WTC11 (cell line): ENCODE data around the gene PTPRO. TPM values are rescaled to one million over a fixed set of nuclear protein-coding genes. Genes with fewer than 3 reads are reported as not detected.

Source experiments
- ATAC-seq: fragments of 200-7000 bp; cut with Tn5 transposase; 2 replicates; pipeline ENCODE4 v1.10.0; 2021; ENCODE audit warnings: mild to moderate bottlenecking, moderate library complexity
- CTCF ChIA-PET: fragments of 300-600 bp; sonication (Branson Sonifier 250); formaldehyde crosslinking; loops from one replicate; lab custom pipeline; 2021; ENCODE audit warnings: antibody characterized with exemption; lab: Charles Lee
- POLR2A ChIA-PET: fragments of 350-600 bp; sonication (Branson Sonifier 250); formaldehyde crosslinking; loops from one replicate; lab custom pipeline; 2021; ENCODE audit warnings: antibody characterized with exemption; lab: Charles Lee
- DNase-seq: peaks from one replicate; pipeline ENCODE4 v3.0.0; 2021; ENCODE audit warnings: low spot score
- H3K27ac Mint-ChIP-seq: 2 replicates; pipeline ENCODE4 v1.8.0; 2021; ENCODE audit warnings: mixed read lengths
- H3K27me3 Mint-ChIP-seq: 2 replicates; pipeline ENCODE4 v1.8.0; 2021; ENCODE audit warnings: low read depth, mild to moderate bottlenecking, moderate library complexity, mixed read lengths
- H3K36me3 Mint-ChIP-seq: 2 replicates; pipeline ENCODE4 v1.8.0; 2021; ENCODE audit warnings: mixed read lengths
- H3K4me1 Mint-ChIP-seq: 2 replicates; pipeline ENCODE4 v1.8.0; 2022; ENCODE audit warnings: mixed read lengths
- H3K4me3 Mint-ChIP-seq: 2 replicates; pipeline ENCODE4 v1.8.0; 2021; ENCODE audit warnings: mild to moderate bottlenecking, moderate library complexity, mixed read lengths
- H3K9me3 Mint-ChIP-seq: 2 replicates; pipeline ENCODE4 v1.8.0; 2021; ENCODE audit warnings: mixed read lengths
- ETV6 ChIP-seq: sonication (generic); formaldehyde crosslinking; IDR thresholded peaks from 2 replicates; pipeline ENCODE4 v1.8.1; 2022; ENCODE audit warnings: mild to moderate bottlenecking, missing genetic modification reagents
- FOXP1 ChIP-seq: sonication (generic); formaldehyde crosslinking; IDR thresholded peaks from 2 replicates; pipeline ENCODE4 v1.8.0; 2022; ENCODE audit warnings: missing genetic modification reagents, mild to moderate bottlenecking, moderate library complexity, borderline replicate concordance
- NFE2L1 ChIP-seq: sonication (generic); formaldehyde crosslinking; IDR thresholded peaks from 2 replicates; pipeline ENCODE4 v1.8.1; 2023; ENCODE audit warnings: missing genetic modification reagents
- NR2C2 ChIP-seq: sonication (generic); formaldehyde crosslinking; IDR thresholded peaks from 2 replicates; pipeline ENCODE4 v1.8.0; 2022; ENCODE audit warnings: mild to moderate bottlenecking, missing genetic modification reagents
- SMAD4 ChIP-seq: sonication (generic); formaldehyde crosslinking; IDR thresholded peaks from 2 replicates; pipeline ENCODE4 v1.8.0; 2022; ENCODE audit warnings: mild to moderate bottlenecking, missing genetic modification reagents
- TCF7 ChIP-seq: sonication (generic); formaldehyde crosslinking; IDR thresholded peaks from 2 replicates; pipeline ENCODE4 v1.8.0; 2022; ENCODE audit warnings: mild to moderate bottlenecking, low read depth, missing genetic modification reagents, moderate library complexity
- TEAD4 ChIP-seq: sonication (generic); formaldehyde crosslinking; IDR thresholded peaks from 2 replicates; pipeline ENCODE4 v1.8.0; 2022; ENCODE audit warnings: mild to moderate bottlenecking, missing genetic modification reagents
- TP53 ChIP-seq: sonication (generic); formaldehyde crosslinking; IDR thresholded peaks from 2 replicates; pipeline ENCODE4 v1.8.1; 2023; ENCODE audit warnings: mild to moderate bottlenecking, missing genetic modification reagents
- ZBTB21 ChIP-seq: sonication (generic); formaldehyde crosslinking; IDR thresholded peaks from 2 replicates; pipeline ENCODE4 v1.8.1; 2023; ENCODE audit warnings: mild to moderate bottlenecking, missing genetic modification reagents, borderline replicate concordance
- ZNF317 ChIP-seq: sonication (generic); formaldehyde crosslinking; IDR thresholded peaks from 2 replicates; pipeline ENCODE4 v1.8.1; 2023; ENCODE audit warnings: low read depth, mild to moderate bottlenecking, moderate library complexity, missing genetic modification reagents, borderline replicate concordance
- total RNA-seq: library from RNA; stranded (reverse); gene quantifications from 3 replicates; pipeline ENCODE4 v1.2.3, GENCODE V29; 2021
- TF ChIP-seq, protein P1 (sequence below): sonication (generic); formaldehyde crosslinking; IDR thresholded peaks from 2 replicates; pipeline ENCODE4 v1.8.0; 2022; ENCODE audit warnings: mild to moderate bottlenecking, missing genetic modification reagents
- TF ChIP-seq, protein P2 (sequence below): sonication (generic); formaldehyde crosslinking; IDR thresholded peaks from 2 replicates; pipeline ENCODE4 v1.8.0; 2022; ENCODE audit warnings: mild to moderate bottlenecking, missing genetic modification reagents
- TF ChIP-seq, protein P3 (sequence below): fragments of 250-450 bp; sonication (Bioruptor Pico); IDR thresholded peaks from 2 replicates; pipeline ENCODE4 v1.9.0; 2021; ENCODE audit warnings: mild to moderate bottlenecking
- TF ChIP-seq, protein P4 (sequence below): sonication (generic); formaldehyde crosslinking; IDR thresholded peaks from 2 replicates; pipeline ENCODE4 v1.8.1; 2023; ENCODE audit warnings: mild to moderate bottlenecking, missing genetic modification reagents, borderline replicate concordance

Gene PTPRO
- total RNA-seq, 1 experiment from 2014 or later, result 1.1 TPM

DNA sequence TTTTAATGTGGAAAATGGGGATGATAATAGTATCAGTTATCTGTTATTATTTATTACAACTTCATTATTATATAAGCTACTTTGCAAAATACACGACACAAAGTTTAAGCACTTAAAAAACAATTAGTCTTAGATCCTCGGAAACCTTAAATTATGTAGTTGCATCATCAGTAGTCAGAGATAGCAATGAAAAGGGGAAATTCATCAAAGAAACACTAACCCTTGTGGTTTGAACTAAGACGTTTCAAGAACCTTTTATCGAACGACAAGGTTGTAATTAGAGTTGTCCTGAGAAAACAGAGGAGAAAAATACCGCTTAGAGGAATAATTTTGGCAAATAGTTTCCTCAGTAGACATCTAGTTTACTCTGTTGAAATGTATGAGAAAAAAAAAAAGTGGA, 198.5 kb downstream of the PTPRO start:
- peaks cover 22% of the 10 kb centered on the region for H3K9me3 Mint-ChIP-seq
- no peaks in the 10 kb centered on the region; the same call in 1 of the 2 replicates for H3K27me3 Mint-ChIP-seq
- POLR2A ChIA-PET, result no interaction called here
- H3K4me3 Mint-ChIP-seq, result no peak overlapping the region
- H3K36me3 Mint-ChIP-seq, result peaks cover 9% of the 10 kb centered on the region
- H3K27ac Mint-ChIP-seq, result no peak overlapping the region
- TF ChIP-seq, protein P1, sequence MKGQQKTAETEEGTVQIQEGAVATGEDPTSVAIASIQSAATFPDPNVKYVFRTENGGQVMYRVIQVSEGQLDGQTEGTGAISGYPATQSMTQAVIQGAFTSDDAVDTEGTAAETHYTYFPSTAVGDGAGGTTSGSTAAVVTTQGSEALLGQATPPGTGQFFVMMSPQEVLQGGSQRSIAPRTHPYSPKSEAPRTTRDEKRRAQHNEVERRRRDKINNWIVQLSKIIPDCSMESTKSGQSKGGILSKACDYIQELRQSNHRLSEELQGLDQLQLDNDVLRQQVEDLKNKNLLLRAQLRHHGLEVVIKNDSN (CRISPR knock-in tag), result no peak
- peaks cover 9% of the 10 kb centered on the region for H3K4me1 Mint-ChIP-seq
- CTCF ChIA-PET, result interaction anchor here (1.3 to 1.4 kb wide), 2 partner anchors 245 to 300 kb away, joined by 4 to 5 read pairs; partner anchors contain the start of gene RERG
- ATAC-seq (no peak), DNase-seq (no peak)

DNA sequence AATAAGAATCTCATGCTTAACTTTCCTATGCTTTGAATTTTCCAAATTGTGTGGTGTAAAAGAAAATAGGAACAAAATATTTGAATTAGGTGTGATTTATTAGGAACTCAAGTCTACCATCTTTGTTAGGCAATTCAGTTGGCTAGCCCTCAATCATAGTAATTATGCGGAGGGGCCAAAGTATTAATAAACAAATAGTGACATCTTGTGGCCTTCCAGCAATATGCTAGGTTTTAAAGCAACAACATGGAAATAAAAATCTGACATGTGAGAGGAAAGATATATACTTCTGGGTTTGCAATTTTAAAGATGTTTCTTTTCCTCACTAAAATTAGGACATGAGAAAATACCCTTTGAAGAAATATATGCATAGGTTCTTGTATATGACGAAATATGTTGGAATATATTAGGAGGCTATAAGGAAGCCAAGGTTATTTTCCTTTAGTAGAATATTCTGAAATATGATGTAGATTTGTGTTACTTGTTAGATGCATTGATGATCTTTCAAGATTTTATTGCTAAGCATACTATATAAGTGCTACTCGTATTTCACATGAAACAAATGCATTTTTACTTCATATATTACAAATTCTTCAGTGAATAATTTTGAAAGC, 200.4 kb downstream of the PTPRO start:
- DNase-seq (no peak), ATAC-seq (peak; percentile 29; the same call in 1 of the 2 replicates)
- ChIA-PET CTCF (interaction anchor here (0.6 to 2.0 kb wide), 7 partner anchors 10 to 301 kb away, joined by 3 to 15 read pairs (median 5); partner anchors contain the start of gene RERG), POLR2A (interaction anchor here (0.5 kb wide), 1 partner anchor 287 kb away, joined by 4 read pairs; no protein-coding TSS in a partner anchor)
- TF ChIP-seq TEAD4 (CRISPR knock-in tag) (no peak), TCF7 (no peak), ZNF317 (CRISPR knock-in tag) (no peak), TP53 (no peak), NR2C2 (CRISPR knock-in tag) (no peak), FOXP1 (CRISPR knock-in tag) (no peak), ETV6 (no peak), NFE2L1 (CRISPR knock-in tag) (no peak), SMAD4 (CRISPR knock-in tag) (no peak), ZBTB21 (CRISPR knock-in tag) (no peak)
- TF ChIP-seq, protein P2, sequence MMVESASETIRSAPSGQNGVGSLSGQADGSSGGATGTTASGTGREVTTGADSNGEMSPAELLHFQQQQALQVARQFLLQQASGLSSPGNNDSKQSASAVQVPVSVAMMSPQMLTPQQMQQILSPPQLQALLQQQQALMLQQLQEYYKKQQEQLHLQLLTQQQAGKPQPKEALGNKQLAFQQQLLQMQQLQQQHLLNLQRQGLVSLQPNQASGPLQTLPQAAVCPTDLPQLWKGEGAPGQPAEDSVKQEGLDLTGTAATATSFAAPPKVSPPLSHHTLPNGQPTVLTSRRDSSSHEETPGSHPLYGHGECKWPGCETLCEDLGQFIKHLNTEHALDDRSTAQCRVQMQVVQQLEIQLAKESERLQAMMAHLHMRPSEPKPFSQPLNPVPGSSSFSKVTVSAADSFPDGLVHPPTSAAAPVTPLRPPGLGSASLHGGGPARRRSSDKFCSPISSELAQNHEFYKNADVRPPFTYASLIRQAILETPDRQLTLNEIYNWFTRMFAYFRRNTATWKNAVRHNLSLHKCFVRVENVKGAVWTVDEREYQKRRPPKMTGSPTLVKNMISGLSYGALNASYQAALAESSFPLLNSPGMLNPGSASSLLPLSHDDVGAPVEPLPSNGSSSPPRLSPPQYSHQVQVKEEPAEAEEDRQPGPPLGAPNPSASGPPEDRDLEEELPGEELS (CRISPR knock-in tag), result no peak
- TF ChIP-seq, protein P3, sequence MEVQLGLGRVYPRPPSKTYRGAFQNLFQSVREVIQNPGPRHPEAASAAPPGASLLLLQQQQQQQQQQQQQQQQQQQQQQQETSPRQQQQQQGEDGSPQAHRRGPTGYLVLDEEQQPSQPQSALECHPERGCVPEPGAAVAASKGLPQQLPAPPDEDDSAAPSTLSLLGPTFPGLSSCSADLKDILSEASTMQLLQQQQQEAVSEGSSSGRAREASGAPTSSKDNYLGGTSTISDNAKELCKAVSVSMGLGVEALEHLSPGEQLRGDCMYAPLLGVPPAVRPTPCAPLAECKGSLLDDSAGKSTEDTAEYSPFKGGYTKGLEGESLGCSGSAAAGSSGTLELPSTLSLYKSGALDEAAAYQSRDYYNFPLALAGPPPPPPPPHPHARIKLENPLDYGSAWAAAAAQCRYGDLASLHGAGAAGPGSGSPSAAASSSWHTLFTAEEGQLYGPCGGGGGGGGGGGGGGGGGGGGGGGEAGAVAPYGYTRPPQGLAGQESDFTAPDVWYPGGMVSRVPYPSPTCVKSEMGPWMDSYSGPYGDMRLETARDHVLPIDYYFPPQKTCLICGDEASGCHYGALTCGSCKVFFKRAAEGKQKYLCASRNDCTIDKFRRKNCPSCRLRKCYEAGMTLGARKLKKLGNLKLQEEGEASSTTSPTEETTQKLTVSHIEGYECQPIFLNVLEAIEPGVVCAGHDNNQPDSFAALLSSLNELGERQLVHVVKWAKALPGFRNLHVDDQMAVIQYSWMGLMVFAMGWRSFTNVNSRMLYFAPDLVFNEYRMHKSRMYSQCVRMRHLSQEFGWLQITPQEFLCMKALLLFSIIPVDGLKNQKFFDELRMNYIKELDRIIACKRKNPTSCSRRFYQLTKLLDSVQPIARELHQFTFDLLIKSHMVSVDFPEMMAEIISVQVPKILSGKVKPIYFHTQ, result no peak
- TF ChIP-seq, protein P4, sequence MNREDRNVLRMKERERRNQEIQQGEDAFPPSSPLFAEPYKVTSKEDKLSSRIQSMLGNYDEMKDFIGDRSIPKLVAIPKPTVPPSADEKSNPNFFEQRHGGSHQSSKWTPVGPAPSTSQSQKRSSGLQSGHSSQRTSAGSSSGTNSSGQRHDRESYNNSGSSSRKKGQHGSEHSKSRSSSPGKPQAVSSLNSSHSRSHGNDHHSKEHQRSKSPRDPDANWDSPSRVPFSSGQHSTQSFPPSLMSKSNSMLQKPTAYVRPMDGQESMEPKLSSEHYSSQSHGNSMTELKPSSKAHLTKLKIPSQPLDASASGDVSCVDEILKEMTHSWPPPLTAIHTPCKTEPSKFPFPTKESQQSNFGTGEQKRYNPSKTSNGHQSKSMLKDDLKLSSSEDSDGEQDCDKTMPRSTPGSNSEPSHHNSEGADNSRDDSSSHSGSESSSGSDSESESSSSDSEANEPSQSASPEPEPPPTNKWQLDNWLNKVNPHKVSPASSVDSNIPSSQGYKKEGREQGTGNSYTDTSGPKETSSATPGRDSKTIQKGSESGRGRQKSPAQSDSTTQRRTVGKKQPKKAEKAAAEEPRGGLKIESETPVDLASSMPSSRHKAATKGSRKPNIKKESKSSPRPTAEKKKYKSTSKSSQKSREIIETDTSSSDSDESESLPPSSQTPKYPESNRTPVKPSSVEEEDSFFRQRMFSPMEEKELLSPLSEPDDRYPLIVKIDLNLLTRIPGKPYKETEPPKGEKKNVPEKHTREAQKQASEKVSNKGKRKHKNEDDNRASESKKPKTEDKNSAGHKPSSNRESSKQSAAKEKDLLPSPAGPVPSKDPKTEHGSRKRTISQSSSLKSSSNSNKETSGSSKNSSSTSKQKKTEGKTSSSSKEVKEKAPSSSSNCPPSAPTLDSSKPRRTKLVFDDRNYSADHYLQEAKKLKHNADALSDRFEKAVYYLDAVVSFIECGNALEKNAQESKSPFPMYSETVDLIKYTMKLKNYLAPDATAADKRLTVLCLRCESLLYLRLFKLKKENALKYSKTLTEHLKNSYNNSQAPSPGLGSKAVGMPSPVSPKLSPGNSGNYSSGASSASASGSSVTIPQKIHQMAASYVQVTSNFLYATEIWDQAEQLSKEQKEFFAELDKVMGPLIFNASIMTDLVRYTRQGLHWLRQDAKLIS (CRISPR knock-in tag), result no peak
- no peak overlapping the region for H3K4me3 Mint-ChIP-seq
- peaks cover 18% of the 10 kb centered on the region for H3K9me3 Mint-ChIP-seq
- peaks cover 9% of the 10 kb centered on the region for H3K36me3 Mint-ChIP-seq
- no peak overlapping the region for H3K27ac Mint-ChIP-seq
- H3K27me3 Mint-ChIP-seq, result no peaks in the 10 kb centered on the region; the same call in 1 of the 2 replicates
- peaks cover 16% of the 10 kb centered on the region for H3K4me1 Mint-ChIP-seq
